Body of pancreas (tissue), 4 donors: ENCODE results near the gene FHL2.

Source experiments
- CTCF ChIP-seq, 7 experiments: fragments of 450-650 bp in 4 of 7; fragments of 200-600 bp in 3 of 7; sonication (generic) in 3 of 7; IDR thresholded peaks; one replicate each; pipeline ENCODE4 v1.5.1; 2016 to 2019; ENCODE audit warnings: antibody characterized with exemption in 7 of 7
- POLR2A ChIP-seq, 3 donors: fragments of 450-650 bp; IDR thresholded peaks; one replicate each; pipeline ENCODE4 v1.6.1; 2016; ENCODE audit warnings: antibody characterized with exemption in 3 of 3, mild to moderate bottlenecking in 2 of 3

- TF ChIP-seq CTCF (IDR thresholded peaks at IDR 0.05) (no peak), POLR2A (IDR thresholded peaks at IDR 0.05) (no peak)
Observed at GRCh38 chr2:105404736-105405135, 5.9 kb upstream of the FHL2 start.
